Astrocyte (in vitro differentiated cells and primary cell): ENCODE data around the gene CCDC57. TPM values are rescaled to one million over a fixed set of nuclear protein-coding genes. Genes with fewer than 3 reads are reported as not detected.

Experiments
- DNase-seq: peaks from one replicate; pipeline ENCODE4 v3.0.0-alpha.2; 2010; ENCODE audit warnings: low read depth
- FAIRE-seq: peaks from 2 replicates; lab custom pipeline; 2011; peaks lifted over from hg19 to GRCh38; lab: Jason Lieb, UNC
- H2AFZ ChIP-seq: 2 replicates; pipeline ENCODE4 v1.6.0; 2012; ENCODE audit warnings: low read depth, low read length, inconsistent platforms
- H3K27ac ChIP-seq: 2 replicates; pipeline ENCODE4 v1.5.1; 2011; ENCODE audit warnings: low read depth, low read length, inconsistent platforms
- H3K27me3 ChIP-seq: 2 replicates; pipeline ENCODE4 v1.6.0; 2011; ENCODE audit warnings: low read length, inconsistent platforms; ENCODE audit not compliant: insufficient read depth
- H3K36me3 ChIP-seq: 2 replicates; pipeline ENCODE4 v1.5.1; 2011; ENCODE audit warnings: low read length, inconsistent platforms; ENCODE audit not compliant: insufficient read depth
- H3K4me1 ChIP-seq: 2 replicates; pipeline ENCODE4 v1.5.1; 2011; ENCODE audit warnings: low read length, inconsistent platforms; ENCODE audit not compliant: insufficient read depth
- H3K4me2 ChIP-seq: 2 replicates; pipeline ENCODE4 v1.6.0; 2012; ENCODE audit warnings: low read length, inconsistent platforms
- H3K4me3 ChIP-seq: 2 replicates; pipeline ENCODE4 v1.5.1; 2011; ENCODE audit warnings: low read depth, mild to moderate bottlenecking, low read length, inconsistent platforms; ENCODE audit not compliant: insufficient read depth
- H3K79me2 ChIP-seq: 2 replicates; pipeline ENCODE4 v1.6.0; 2012; ENCODE audit warnings: mild to moderate bottlenecking, low read length, inconsistent platforms; ENCODE audit not compliant: insufficient read depth
- H3K9ac ChIP-seq: 2 replicates; pipeline ENCODE4 v1.6.0; 2012; ENCODE audit warnings: mild to moderate bottlenecking, low read length, inconsistent platforms
- H3K9me3 ChIP-seq: 2 replicates; pipeline ENCODE4 v1.5.1; 2012; ENCODE audit warnings: low read depth, mild to moderate bottlenecking, low read length, inconsistent platforms; ENCODE audit not compliant: insufficient read depth
- H4K20me1 ChIP-seq: 2 replicates; pipeline ENCODE4 v1.6.0; 2012; ENCODE audit warnings: low read length, inconsistent platforms; ENCODE audit not compliant: insufficient read depth
- H3K27ac Mint-ChIP-seq: one replicate; pipeline ENCODE4 v1.8.0; 2021; ENCODE audit warnings: mild to moderate bottlenecking, mixed read lengths; ENCODE audit not compliant: unreplicated experiment
- H3K27me3 Mint-ChIP-seq: one replicate; pipeline ENCODE4 v1.8.0; 2021; ENCODE audit warnings: low read depth, mixed read lengths; ENCODE audit not compliant: unreplicated experiment
- H3K36me3 Mint-ChIP-seq: one replicate; pipeline ENCODE4 v1.8.0; 2021; ENCODE audit warnings: low read depth, mixed read lengths; ENCODE audit not compliant: unreplicated experiment
- H3K4me1 Mint-ChIP-seq: one replicate; pipeline ENCODE4 v1.8.0; 2021; ENCODE audit warnings: low read depth, mixed read lengths; ENCODE audit not compliant: unreplicated experiment
- H3K4me3 Mint-ChIP-seq: one replicate; pipeline ENCODE4 v1.8.0; 2021; ENCODE audit warnings: mild to moderate bottlenecking, moderate library complexity, mixed read lengths; ENCODE audit not compliant: unreplicated experiment
- H3K9me3 Mint-ChIP-seq: one replicate; pipeline ENCODE4 v1.8.0; 2021; ENCODE audit warnings: mild to moderate bottlenecking, mixed read lengths; ENCODE audit not compliant: unreplicated experiment
- EZH2 ChIP-seq: IDR thresholded peaks from 2 replicates; pipeline ENCODE4 v1.6.1; 2012; ENCODE audit warnings: mild to moderate bottlenecking, low read length, inconsistent platforms; ENCODE audit not compliant: insufficient read depth
- total RNA-seq: library from RNA; stranded (reverse); gene quantifications from 2 replicates; pipeline ENCODE4 v1.2.1, GENCODE V29; 2021
- TF ChIP-seq, protein P1 (sequence below): IDR thresholded peaks from 2 replicates; pipeline ENCODE4 v1.5.1; 2011; ENCODE audit warnings: low read depth, mild to moderate bottlenecking, inconsistent platforms, low read length, moderate library complexity; ENCODE audit not compliant: insufficient read depth

The CCDC57 gene
- total RNA-seq, 1 donor from 2014 or later, result 20.4 TPM

DNA sequence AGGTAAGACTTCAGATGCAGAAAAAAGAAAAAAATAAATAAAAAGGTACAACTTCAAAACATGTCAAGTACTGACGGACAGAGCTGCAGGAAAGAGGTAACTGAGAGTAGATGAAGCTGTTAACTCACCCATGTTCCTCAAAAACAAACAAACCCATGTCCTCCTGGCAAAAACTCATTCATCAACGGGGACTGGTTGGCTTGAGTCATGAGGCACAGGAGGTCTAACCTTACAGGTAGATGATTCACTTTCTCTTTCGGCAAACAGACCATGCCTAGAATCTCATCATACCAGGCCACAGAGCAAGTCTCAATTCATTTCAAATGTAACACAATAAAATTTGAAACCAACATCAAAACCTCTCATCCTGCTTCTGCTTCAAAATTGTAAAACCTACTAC, 102.3 kb downstream of the CCDC57 start:
- FAIRE-seq, result no peak
- H3K27me3 Mint-ChIP-seq, result no peaks in the 10 kb centered on the region
- TF ChIP-seq, protein P1, sequence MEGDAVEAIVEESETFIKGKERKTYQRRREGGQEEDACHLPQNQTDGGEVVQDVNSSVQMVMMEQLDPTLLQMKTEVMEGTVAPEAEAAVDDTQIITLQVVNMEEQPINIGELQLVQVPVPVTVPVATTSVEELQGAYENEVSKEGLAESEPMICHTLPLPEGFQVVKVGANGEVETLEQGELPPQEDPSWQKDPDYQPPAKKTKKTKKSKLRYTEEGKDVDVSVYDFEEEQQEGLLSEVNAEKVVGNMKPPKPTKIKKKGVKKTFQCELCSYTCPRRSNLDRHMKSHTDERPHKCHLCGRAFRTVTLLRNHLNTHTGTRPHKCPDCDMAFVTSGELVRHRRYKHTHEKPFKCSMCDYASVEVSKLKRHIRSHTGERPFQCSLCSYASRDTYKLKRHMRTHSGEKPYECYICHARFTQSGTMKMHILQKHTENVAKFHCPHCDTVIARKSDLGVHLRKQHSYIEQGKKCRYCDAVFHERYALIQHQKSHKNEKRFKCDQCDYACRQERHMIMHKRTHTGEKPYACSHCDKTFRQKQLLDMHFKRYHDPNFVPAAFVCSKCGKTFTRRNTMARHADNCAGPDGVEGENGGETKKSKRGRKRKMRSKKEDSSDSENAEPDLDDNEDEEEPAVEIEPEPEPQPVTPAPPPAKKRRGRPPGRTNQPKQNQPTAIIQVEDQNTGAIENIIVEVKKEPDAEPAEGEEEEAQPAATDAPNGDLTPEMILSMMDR, result no peak
- TF ChIP-seq EZH2, result no peak

DNA sequence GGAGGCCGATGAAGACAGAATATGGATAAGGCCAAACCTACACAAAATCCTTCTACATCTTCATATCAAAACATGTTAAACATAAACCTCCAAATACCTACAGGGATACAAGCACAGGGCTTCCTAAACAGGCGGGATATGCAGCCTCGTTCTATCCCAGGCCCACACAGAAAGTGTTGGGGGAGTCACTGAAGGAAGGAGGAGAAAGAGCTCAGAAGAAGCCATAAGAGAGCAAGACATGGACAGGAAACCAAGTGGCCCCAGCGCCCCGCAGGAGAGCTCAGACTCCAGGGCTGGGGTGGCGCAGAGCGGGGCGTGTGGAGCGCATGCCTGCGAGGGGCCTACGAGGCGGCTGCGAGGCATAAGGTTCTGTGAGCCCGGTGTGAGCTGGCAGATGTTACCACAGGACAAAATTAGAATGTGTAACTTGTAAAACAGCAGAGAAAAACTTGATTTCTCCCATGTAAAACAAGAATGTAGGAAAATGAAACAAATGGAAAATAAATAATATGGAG, 103.6 kb downstream of the CCDC57 start:
- no peaks in the 10 kb centered on the region for H4K20me1 ChIP-seq
- TF ChIP-seq, protein P1, result no peak
- TF ChIP-seq EZH2, result no peak
- Mint-ChIP-seq H3K9me3 (no peaks in the 10 kb centered on the region), H3K27ac (no peak overlapping the region), H3K4me1 (no peaks in the 10 kb centered on the region), H3K36me3 (peaks cover 14% of the 10 kb centered on the region), H3K27me3 (no peaks in the 10 kb centered on the region), H3K4me3 (no peak overlapping the region)
- no peak overlapping the region for H3K4me2 ChIP-seq
- no peaks in the 10 kb centered on the region for H3K27me3 ChIP-seq
- H3K27ac ChIP-seq, result no peak overlapping the region
- no peaks in the 10 kb centered on the region for H3K36me3 ChIP-seq
- FAIRE-seq, result no peak
- DNase-seq, result no peak
- H3K4me1 ChIP-seq, result peaks cover 6% of the 10 kb centered on the region
- H3K79me2 ChIP-seq, result no peaks in the 10 kb centered on the region
- no peak overlapping the region for H3K4me3 ChIP-seq
- H3K9ac ChIP-seq, result no peak overlapping the region
- H2AFZ ChIP-seq, result no peak overlapping the region
- no peaks in the 10 kb centered on the region for H3K9me3 ChIP-seq

More for the DNA sequence above, 102.3 kb downstream of the CCDC57 start:
- Histone ChIP-seq H3K4me2 (no peak overlapping the region), H3K9ac (no peak overlapping the region), H3K79me2 (no peaks in the 10 kb centered on the region), H2AFZ (no peak overlapping the region), H3K27ac (no peak overlapping the region), H3K4me1 (peaks cover 6% of the 10 kb centered on the region), H3K4me3 (no peak overlapping the region), H3K36me3 (no peaks in the 10 kb centered on the region), H4K20me1 (no peaks in the 10 kb centered on the region), H3K27me3 (no peaks in the 10 kb centered on the region), H3K9me3 (no peaks in the 10 kb centered on the region)
- Mint-ChIP-seq H3K4me1 (no peaks in the 10 kb centered on the region), H3K9me3 (no peaks in the 10 kb centered on the region), H3K27ac (no peak overlapping the region), H3K4me3 (no peak overlapping the region), H3K36me3 (peaks cover 14% of the 10 kb centered on the region)
- DNase-seq, result no peak

DNA sequence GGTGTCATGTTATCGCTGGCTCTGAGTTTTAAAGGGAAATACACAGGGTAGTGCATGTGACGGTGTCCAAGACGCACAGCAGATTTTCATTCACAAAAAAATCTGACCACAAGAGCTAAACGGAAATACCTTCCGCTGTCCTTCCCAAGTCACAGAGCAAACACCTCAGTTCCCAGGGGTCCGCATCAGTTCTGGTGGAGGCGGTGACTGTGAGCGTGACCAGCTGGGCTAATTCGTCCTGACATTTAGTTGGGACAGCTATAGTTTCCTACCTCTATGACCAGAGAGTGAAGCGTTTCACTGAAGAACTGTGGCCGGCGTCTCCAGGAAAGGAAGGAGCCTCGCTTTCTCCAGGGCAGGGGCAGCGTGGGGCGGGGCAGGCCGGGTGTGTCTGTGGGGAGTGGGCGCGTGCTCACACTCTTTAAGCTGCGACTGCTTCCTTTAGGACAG, 104.1 kb downstream of the CCDC57 start:
- no peak overlapping the region for H3K4me3 Mint-ChIP-seq
- no peaks in the 10 kb centered on the region for H3K79me2 ChIP-seq
- FAIRE-seq, result no peak

More for the DNA sequence above, 104.1 kb downstream of the CCDC57 start:
- Histone ChIP-seq H3K4me2 (no peak overlapping the region), H3K4me1 (peaks cover 6% of the 10 kb centered on the region), H3K36me3 (no peaks in the 10 kb centered on the region), H3K9ac (no peak overlapping the region), H4K20me1 (no peaks in the 10 kb centered on the region), H3K27ac (no peak overlapping the region), H2AFZ (no peak overlapping the region), H3K27me3 (no peaks in the 10 kb centered on the region), H3K9me3 (no peaks in the 10 kb centered on the region), H3K4me3 (no peak overlapping the region)
- no peaks in the 10 kb centered on the region for H3K4me1 Mint-ChIP-seq
- TF ChIP-seq, protein P1, result no peak
- no peak for TF ChIP-seq EZH2
- no peak overlapping the region for H3K27ac Mint-ChIP-seq
- H3K27me3 Mint-ChIP-seq, result no peaks in the 10 kb centered on the region
- H3K9me3 Mint-ChIP-seq, result no peaks in the 10 kb centered on the region
- no peak for DNase-seq
- H3K36me3 Mint-ChIP-seq, result peaks cover 10% of the 10 kb centered on the region
